HG02610 (cell line): ENCODE measurements around the gene COX7A2.

Experiments
- ATAC-seq: cut with Tn5 transposase; IDR thresholded peaks from one replicate; pipeline ENCODE4 v1.9.1; 2021; ENCODE audit warnings: mild to moderate bottlenecking, moderate library complexity; ENCODE audit not compliant: unreplicated experiment

Gene COX7A2, protein sequence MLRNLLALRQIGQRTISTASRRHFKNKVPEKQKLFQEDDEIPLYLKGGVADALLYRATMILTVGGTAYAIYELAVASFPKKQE

DNA sequence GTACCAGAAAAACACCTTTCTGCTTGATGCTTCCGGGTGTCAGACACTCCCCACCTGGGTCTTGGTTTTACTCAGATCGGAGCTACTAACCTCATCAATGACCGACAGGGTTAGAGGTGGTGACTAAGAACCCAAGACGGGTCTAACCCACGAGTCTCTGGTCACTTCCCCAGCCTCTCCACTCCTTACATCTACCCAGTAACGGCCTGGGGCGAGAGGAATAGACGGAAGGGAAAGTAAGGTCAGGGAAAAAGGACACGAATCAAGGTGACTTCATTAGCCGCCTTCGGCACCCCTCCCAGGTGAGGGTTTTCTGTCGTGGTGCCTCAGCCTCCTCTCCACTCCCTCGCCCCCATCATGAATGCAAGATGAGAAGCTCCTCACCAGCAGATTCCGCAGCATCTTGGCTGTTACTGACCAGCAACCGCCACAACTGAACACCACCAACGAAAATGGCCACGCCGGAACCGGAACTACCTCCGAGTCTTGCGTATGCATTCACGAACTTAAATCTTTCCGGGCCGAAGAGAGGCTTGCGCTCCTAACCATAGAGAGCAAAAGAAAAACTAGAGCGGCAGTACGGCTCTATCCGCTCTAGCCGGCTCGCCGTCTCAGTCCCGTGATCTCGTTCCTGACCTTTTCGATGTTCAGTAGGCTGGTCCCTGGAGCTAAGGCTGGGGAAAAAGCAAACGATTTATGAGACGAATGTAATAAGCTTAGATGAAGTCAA, at the start of gene COX7A2:
COX7A2 (minus strand) TSS at position 469 of the 730 bp plus-strand sequence; CDS start at position 402, 67 bp downstream.
- ATAC-seq: peak; percentile 93

DNA sequence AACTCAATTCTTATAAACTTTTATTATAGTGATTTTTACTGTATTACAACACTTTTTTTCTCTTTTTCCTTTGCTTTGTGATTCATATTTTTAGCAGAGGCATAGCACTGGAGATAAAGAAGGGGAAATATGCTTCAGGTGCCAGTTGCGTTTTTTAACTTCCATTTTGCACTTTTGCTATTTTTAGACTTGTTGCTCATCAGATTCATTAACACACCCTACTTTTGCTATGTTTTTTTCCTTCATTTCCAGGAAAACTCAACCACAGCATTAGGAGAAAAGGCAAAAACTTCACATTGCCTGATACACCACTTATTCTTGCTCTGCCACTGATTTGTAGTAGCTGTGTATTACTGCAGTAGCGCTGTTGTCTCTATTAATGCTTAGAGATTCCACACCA, 49.0 kb upstream of the COX7A2 start:
- ATAC-seq: no peak

DNA sequence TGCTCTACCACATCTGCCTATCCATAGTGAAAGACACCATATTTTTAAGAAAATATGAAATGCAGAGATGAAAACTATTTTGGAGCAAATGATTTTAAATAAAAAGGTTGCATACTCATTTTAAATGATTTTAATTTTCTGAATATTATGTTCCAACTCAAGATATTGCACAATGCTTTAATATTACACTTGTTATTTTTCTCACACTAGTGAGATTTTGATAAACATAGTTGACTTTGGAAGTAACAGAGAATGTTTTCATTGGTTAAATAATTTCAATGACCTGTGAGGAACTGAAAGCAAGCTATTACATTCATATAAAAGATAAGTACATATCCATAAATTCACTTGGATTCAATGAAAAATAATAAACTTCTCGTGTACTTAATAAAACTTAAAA, 48.1 kb upstream of the COX7A2 start:
- no peak for ATAC-seq

DNA sequence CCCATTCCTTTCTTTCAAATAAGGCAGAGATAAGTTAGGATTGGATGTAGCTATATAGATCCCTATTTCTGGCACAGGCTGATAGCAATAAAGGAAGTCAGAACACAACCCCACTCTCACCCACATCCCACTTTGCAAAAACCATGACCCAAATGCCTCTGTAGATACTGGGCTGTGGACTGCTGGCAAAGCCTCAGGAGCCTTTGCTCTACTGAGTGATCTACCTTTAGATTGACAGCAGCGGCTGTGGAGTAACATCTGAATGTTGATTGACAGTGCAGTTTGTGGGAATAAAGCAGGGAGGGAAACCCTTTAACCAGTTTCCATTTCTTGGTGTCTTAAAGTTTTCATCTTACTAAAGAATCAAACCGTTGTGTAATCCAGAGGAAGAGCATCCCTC, 47.7 kb upstream of the COX7A2 start:
- no peak for ATAC-seq

DNA sequence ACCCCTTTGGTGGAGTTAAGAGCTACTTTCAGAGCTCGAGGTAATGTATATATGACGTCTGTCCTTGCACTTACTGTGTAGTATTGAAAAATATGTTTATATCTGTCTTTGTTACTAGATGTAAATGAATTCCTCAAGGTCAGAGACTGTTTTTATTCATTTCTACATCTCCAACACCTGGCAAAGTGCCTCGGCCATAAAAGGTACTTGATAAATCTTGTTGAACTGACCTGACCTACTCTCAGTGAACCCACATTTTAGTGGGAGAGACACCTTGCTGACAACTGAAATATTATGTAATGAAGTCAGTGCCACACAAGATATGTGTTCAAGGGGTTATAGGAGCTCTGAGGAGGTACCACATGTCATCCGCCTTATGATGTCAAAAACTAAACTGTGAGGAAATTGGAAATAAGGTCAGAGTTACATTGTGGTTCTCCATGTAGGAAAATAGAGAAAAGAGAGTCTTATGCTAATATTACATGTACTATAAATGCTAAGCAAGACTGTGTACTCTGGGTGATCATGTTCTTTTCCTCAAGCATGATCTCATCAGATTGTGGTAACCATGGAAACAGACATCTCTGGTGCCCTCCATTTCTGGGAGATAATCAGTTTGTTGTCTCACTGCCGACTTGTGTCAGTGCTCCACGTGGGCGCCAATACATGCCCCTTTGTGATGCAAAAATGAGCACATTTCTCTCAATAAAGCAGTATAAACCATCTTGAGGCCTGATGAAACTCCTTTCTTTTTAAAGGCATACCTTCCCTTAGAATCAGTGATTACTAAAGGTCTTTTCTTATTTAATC, 46.7 kb upstream of the COX7A2 start:
- ATAC-seq: no peak

DNA sequence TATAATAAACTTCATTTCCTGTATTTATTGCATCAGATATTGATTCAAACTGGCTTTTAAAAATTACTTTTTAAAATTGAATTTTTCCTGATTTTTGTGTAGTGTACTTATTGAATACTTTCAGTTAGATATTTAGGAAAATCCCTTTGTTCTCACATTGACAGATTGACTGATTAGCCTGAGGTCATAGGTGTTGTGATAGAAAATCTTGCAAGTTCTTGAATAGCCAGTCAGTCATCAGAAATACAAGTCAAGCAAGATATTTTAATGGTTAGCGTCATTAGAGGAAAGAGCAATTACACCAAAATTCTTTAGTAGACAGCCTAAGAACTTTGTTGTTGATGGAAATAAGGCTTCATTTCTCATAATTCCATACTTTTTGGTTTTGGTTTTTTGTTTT, 44.4 kb upstream of the COX7A2 start:
- ATAC-seq: no peak

DNA sequence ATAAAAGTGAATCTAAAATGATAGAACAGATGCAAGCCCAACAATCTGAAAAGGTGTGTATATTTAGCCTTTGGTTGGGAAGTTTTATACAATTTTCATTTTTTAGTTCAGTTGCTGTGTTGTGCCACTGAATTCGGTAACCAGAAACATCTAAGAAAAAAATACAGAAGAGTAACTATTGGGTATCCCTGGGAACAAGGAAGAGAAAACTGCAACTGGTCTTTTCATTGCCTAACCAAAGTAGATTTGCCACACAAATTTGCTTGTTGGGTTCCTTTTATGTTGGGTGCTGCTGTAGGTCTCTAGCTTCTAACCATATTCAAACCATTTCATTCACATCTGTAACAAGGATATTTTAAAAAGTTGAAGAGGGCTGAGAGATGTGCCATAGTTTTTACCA, 43.8 kb upstream of the COX7A2 start:
- ATAC-seq: no peak

DNA sequence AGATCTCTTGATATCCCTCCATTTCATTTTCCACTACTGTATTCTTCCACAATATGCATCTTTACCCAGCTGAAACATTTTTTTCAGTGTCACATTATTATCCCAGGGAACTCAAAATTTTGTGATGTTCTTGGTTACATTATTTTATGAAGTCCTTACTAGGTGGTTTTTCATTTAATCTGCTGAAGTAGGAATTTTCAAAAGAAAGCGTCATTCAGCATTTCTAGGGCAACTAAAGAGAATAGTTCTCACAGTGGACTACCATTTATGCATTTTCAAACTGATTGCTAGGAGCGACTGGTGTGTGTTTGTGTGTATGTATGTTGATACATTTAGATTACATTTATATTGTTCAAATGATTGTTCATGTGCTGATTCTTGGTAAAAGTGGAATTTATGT, 43.4 kb upstream of the COX7A2 start:
- ATAC-seq: no peak

DNA sequence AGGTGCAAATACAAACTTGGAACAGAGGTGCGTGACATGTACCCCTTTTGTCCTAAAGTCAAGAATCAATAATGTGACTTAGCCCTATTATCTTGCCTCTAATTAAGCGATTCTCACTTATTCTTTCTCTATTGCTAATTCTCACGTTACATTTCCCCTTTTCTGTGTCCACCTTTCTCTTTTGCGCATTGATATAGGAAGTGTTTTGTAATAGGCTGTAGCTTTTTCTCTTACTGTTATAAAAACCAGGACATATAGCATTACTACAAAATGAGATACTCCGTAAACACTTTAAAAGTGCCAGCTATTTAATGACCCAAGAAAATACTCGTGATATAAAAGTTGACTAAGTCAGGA, 41.7 kb upstream of the COX7A2 start:
- no peak for ATAC-seq

DNA sequence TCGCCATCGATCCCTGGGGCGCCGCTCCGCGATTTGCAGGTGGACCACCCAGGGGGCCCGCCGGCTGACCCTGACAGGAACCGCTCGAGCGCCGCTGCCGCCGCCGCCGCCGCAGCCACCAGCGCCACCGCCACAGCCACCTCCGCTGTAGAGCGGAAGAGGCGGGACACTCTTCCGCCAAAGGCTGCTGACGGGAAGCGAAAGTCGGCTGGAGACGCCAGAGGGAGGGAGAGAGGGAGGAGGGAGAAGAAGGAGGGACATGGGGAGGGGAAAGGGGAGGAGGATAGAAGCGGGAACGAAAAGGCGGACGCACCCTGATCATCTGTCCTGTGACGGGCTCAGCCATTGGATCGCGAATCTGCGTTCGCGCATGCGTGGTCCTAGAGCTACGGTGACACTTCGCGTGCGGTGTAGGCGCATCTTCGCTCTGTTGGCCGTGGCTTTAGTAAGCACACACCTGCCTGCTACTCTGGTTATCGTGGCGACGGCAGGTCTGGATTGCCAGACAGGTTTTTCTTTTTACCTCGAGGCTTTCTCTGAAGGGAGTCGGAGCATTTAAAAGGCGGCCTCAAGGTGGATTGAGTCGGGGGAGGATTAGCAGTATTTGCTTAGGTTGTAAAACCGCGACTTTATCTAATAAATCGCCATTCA, 41.2 kb upstream of the COX7A2 start, which contains the start of gene TMEM30A:
TMEM30A (minus strand) TSS at position 161 of the 651 bp plus-strand sequence; CDS start at position 7, 154 bp downstream.
- ATAC-seq: peak; percentile 95

DNA sequence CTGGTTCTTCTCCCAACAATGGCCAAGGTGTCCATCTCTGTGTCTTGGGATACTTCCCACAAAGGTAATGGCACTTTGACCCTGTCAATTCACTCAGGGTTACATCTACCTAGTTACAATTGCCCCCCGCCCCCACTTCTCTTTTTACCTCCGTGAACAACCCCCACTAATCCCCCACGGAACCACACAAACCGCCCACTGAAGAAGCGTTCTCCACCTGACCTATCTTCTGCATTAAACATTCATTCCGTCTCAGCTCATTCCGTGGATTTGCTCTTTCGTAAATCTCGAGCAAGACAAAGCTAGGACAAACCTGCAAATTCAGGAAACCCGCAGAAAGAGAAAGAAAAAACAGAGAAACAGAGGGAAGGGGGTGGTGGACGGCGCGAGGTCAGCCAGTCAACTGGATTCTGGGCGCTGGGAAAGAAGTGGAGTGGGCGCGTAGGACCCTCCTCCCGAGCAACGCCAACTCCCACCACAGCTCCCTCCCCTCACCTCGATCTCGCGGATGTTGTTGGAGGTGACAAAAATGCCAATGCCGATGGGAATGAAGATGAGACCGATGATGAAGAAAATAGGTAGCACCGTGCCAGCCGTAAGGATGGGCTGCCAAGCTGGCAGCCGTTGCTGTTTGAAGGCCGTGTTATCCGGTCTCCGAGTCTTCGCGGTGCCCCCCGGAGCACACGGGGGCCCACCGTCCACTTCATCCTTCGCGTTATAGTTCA, 40.5 kb upstream of the COX7A2 start:
- ATAC-seq: peak; percentile 14

DNA sequence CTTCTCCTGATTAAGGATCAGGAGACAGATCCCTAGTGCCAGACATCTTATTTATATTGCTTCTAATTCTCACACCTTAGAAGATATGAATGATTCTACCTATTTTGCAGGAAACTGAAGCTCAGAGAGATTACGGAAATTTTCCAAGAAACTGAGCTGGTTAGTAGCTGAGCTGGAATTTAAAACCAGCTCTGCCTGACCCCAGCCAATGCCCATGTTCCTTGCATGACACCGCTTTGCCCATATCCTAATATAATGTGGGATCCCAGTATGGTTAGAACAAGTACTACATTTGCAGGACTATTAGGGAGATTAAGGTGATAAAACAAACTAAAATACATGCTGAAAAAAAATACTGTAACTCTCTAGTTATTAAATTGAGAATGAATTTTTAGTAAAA, 39.1 kb upstream of the COX7A2 start:
- ATAC-seq: no peak

DNA sequence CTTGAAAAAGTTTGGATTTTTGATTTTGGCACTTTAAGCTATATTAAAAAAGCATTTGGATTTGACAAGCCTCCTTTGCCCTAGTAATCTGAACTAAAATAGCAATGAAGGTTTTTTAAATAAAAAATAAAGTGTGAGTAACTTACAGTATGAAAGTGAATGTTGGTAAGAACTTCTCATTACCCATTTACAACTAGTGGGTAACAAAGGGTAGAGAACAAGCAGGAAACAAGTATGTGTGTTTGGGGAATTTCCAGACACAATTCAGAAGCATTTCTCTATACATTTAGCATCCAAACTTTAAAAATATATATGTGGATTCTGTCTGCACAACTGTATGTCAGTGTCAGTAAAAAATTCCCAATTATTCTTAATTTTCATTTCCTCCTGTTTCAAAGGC, 38.1 kb upstream of the COX7A2 start:
- peak; percentile 29 for ATAC-seq

DNA sequence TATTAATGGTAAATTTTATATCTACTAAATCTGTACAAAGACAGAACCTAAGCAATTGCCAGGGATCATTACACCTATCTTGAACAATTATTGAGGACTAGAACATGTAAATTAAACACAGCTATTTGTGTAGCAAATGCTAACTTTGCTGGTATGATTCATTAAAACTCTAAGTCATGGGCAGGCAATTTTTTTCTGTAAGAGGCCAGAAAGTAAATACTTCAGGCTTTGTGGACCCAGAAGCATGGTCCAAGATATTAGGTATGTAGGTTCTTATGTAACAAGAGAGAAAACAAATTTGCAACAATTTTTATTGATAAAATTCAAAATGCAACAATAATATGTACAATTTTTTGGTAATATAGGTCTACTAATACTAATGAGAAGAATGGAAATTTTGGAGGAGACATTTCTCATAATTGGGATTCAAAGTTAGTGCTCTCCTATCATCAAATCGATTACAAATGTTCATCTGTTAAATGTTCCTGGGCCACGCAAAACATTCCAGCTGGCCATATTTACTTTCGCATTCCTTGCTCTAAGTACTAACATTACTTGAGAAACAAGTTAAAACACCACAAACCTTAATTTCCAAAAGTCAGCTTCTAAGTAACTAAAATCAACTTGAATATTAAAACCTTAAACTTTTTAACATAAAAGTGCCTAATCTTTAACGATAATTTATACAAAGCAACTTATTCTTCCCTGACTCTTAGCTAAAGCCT, 36.7 kb upstream of the COX7A2 start:
- ATAC-seq: no peak

DNA sequence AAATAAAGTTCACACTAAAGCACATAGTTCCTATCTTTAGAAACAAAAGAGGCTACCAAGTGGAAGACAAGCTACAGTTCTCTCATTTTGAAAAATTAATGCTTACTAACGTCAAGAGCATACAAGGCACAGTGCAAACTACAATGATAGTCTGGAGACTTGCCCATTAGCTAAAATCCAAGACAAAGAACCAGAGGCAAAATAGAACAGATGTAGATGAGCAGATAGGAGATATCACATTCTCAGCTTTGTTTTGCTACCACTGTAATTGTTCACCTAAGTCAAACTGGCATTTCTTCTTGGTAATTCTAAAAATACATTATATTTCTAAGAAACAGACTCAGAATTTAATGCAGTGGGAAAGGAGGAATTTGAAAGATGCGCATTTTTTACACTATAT, 35.8 kb upstream of the COX7A2 start:
- ATAC-seq: no peak

DNA sequence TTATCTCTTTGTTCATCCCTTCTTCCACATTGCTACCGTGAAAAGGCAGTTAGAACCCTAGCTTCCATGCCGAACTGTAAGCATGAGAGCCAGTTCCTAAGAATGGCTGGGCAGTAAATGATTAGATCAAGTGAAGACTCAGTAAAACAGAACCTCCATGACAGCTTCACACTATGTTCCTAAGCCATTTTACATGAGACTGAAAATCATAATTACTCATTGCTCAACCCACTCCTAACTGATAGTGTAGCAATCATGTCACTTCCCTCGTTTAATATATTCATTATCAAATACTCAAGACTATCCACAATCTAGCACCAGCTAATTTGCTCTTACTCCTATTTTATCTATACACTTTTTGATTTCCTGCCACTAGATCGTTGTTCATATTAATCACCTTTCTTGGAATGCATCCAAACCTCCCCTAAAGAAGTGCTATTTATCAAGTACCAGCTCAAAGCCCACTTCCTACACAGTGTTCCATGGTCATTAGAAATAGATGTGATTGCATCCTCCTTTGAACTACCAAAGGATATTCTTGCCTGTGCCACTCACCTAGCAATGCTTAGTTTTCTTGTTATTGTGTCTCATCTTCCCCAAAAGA, 35.0 kb upstream of the COX7A2 start:
- ATAC-seq: no peak

DNA sequence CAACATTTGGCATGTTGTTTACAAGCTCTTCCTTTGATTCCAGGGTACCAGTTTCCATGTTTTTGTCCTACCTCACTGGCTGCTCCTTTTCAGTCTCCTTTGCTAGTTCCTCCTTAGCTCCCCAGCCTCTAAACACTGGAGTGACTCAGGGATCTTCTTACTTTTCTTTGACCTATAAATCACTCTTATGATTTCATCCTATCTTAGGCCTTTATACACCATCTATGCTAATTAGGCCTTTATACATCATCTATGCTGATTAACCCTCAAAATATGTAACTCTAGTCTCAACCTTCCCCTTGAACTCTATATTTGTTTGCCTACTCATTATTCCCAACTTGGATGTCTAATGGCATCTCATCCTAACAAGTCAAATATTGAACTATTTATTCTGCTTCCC, 31.5 kb upstream of the COX7A2 start:
- ATAC-seq: no peak

DNA sequence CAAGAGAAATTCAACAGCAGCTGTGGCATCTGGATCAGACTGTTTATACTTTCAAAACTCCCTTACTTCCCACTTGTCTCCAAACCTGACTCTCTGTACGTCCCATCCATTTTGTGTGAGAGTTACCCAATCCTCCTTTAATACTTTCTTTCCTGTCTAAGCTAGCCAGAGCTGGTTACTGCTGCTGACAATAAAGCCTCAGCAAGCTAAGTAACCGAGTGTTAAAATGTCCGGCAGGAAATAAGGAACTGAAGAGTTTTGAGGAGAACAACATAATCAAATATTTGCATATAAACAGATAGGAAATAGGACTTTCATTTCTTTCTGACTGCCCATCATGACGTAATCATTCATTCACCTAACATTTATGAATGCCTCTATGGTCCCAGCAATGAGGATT, 29.4 kb upstream of the COX7A2 start:
- ATAC-seq: no peak

DNA sequence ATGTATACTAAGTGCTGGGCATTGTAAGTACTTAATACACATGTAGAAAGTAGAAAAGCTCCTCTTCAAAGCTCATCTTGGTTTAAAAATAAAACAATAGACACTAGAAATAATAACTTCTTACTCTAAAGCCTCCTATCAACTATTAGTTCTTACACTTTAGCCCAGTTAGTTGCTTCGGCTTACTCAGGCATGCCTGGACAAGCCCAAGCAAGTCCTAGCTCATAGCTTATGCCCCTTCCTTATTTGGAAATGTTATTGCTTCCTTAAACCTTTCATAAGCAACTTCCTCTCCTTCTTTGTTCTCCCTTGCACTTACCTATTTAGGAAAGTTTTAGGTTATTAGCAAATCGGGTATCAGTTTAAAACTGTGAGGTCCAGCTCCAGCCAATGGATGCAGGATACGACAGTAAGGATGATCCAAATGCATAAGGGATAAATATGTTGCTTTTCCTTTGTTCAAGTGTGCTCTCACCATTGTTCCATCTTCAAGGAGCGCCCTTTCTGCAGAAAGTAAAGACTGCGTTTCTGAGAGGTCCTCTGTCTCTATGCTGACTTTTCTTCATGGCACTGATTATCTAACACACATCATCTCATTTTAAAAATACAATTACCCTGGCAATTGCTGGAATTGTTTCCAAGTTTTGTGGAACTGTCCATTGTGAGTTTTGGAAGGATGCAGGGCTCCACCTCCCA, 28.7 kb upstream of the COX7A2 start:
- ATAC-seq: no peak
